Measurements from ENCODE around the gene APMAP. TPM values are rescaled to one million over a fixed set of nuclear protein-coding genes. Genes with fewer than 3 reads are reported as not detected.

The APMAP gene
- total RNA-seq, 2 experiments from 2014 or later: 9.5 to 11.3 TPM

- Mint-ChIP-seq H3K27me3 (no peaks in the 10 kb centered on the region), H3K4me1 (ENCODE audit: low read depth) (no peaks in the 10 kb centered on the region), H3K36me3 (ENCODE audit: low read depth) (peaks cover 94% of the 10 kb centered on the region), H3K4me3 (no peak overlapping the region), H3K27ac (no peak overlapping the region), H3K9me3 (no peaks in the 10 kb centered on the region)
- intact Hi-C loops (cut with DNase I, micrococcal nuclease): no loop called here
- ChIA-PET CTCF (no interaction called here), POLR2A (no interaction called here)
- no peak overlapping the region for H3K4me3 ChIP-seq (ENCODE audit: low read length)
- H3K36me3 ChIP-seq (ENCODE audit: insufficient read depth, low read length): peaks cover 91% of the 10 kb centered on the region
- H3K27ac ChIP-seq (ENCODE audit: low read depth in 1 of 2, low read length in 2 of 2): no peak overlapping the region
- peaks cover 0 to 3% of the 10 kb centered on the region in 2 experiments for H3K9me3 ChIP-seq (ENCODE audit: control insufficient read depth in 1 of 2, insufficient read depth in 1 of 2, low read length in 2 of 2)
- no peaks in the 10 kb centered on the region for H3K27me3 ChIP-seq (ENCODE audit: control insufficient read depth in 1 of 2, insufficient read depth in 2 of 2, low read length in 2 of 2)
- H3K4me1 ChIP-seq (ENCODE audit: insufficient read depth, low read length): no peaks in the 10 kb centered on the region
- ATAC-seq (ENCODE audit: poor library complexity): no peak
- no peak for TF ChIP-seq CTCF (IDR thresholded peaks at IDR 0.05)
- peak in 1 of 14 experiments; percentile 27 for DNase-seq
Observed at GRCh38 chr20:25014816-25015215, 22.3 kb upstream of the APMAP start.

- Histone ChIP-seq H3K9me3 (ENCODE audit: control insufficient read depth in 1 of 2, insufficient read depth in 1 of 2, low read length in 2 of 2) (no peaks in the 10 kb centered on the region), H3K4me1 (ENCODE audit: insufficient read depth, low read length) (no peaks in the 10 kb centered on the region), H3K36me3 (ENCODE audit: insufficient read depth, low read length) (peaks cover 90% of the 10 kb centered on the region), H3K4me3 (ENCODE audit: low read length) (no peak overlapping the region), H3K27me3 (ENCODE audit: control insufficient read depth in 1 of 2, insufficient read depth in 2 of 2, low read length in 2 of 2) (no peaks in the 10 kb centered on the region), H3K27ac (ENCODE audit: low read depth in 1 of 2, low read length in 2 of 2) (no peak overlapping the region)
- peak in 1 of 14 experiments; percentile 20 for DNase-seq
- Mint-ChIP-seq H3K9me3 (no peaks in the 10 kb centered on the region), H3K27ac (no peak overlapping the region), H3K27me3 (no peaks in the 10 kb centered on the region), H3K36me3 (ENCODE audit: low read depth) (peaks cover 97% of the 10 kb centered on the region), H3K4me3 (no peak overlapping the region), H3K4me1 (ENCODE audit: low read depth) (no peaks in the 10 kb centered on the region)
- TF ChIP-seq CTCF (IDR thresholded peaks at IDR 0.05): no peak
- intact Hi-C loops (cut with DNase I, micrococcal nuclease): no loop called here
- ChIA-PET POLR2A (no interaction called here), CTCF (no interaction called here)
- no peak for ATAC-seq (ENCODE audit: poor library complexity)
Observed at GRCh38 chr20:25013478-25014380, 21.2 kb upstream of the APMAP start.

GRCh38 chr20:25012616-25013189 lies 20.2 kb upstream of the APMAP start:
- Mint-ChIP-seq H3K9me3 (no peaks in the 10 kb centered on the region), H3K27ac (no peak overlapping the region), H3K36me3 (ENCODE audit: low read depth) (peaks cover 97% of the 10 kb centered on the region), H3K27me3 (no peaks in the 10 kb centered on the region), H3K4me3 (no peak overlapping the region), H3K4me1 (ENCODE audit: low read depth) (no peaks in the 10 kb centered on the region)
- no peak overlapping the region for H3K27ac ChIP-seq (ENCODE audit: low read depth in 1 of 2, low read length in 2 of 2)
- intact Hi-C loops (cut with DNase I, micrococcal nuclease): no loop called here
- H3K9me3 ChIP-seq (ENCODE audit: control insufficient read depth in 1 of 2, insufficient read depth in 1 of 2, low read length in 2 of 2): no peaks in the 10 kb centered on the region
- no peaks in the 10 kb centered on the region for H3K27me3 ChIP-seq (ENCODE audit: control insufficient read depth in 1 of 2, insufficient read depth in 2 of 2, low read length in 2 of 2)
- CTCF ChIA-PET: no interaction called here
- H3K36me3 ChIP-seq (ENCODE audit: insufficient read depth, low read length): peaks cover 91% of the 10 kb centered on the region
- TF ChIP-seq CTCF (IDR thresholded peaks at IDR 0.05): no peak
- ATAC-seq (ENCODE audit: poor library complexity) (no peak), DNase-seq (peak in 1 of 14 experiments; percentile 29)
- H3K4me1 ChIP-seq (ENCODE audit: insufficient read depth, low read length): no peaks in the 10 kb centered on the region
- no peak overlapping the region for H3K4me3 ChIP-seq (ENCODE audit: low read length)
- POLR2A ChIA-PET: interaction anchor here (0.7 kb wide), 1 partner anchor 45 kb away, joined by 4 read pairs; the partner anchor contains the start of gene ACSS1
